Measurements from ENCODE around the gene TEX2.

Gene TEX2

GRCh38 chr17:64177311-64178010, 85.6 kb downstream of the TEX2 start:
- TF ChIP-seq USF1 (IDR thresholded peaks at IDR 0.05) (no peak), RAD21 (IDR thresholded peaks at IDR 0.05; ENCODE audit: low read depth) (no peak), TAF1 (IDR thresholded peaks at IDR 0.05; ENCODE audit: low read depth) (no peak), REST (IDR thresholded peaks at IDR 0.05; ENCODE audit: low read depth) (no peak), FOXM1 (IDR thresholded peaks at IDR 0.05; ENCODE audit: borderline replicate concordance, low read depth) (no peak), TEAD4 (IDR thresholded peaks at IDR 0.05) (no peak), TCF12 (IDR thresholded peaks at IDR 0.05; ENCODE audit: low read depth) (no peak), EP300 (IDR thresholded peaks at IDR 0.05; ENCODE audit: borderline replicate concordance) (no peak), EGR1 (IDR thresholded peaks at IDR 0.05) (no peak), CEBPB (IDR thresholded peaks at IDR 0.05) (no peak), MAX (IDR thresholded peaks at IDR 0.05) (no peak), CREB1 (IDR thresholded peaks at IDR 0.05; ENCODE audit: low read depth) (no peak), NFIC (IDR thresholded peaks at IDR 0.05) (no peak), YY1 (IDR thresholded peaks at IDR 0.05; ENCODE audit: low read depth) (no peak), ZBTB7A (IDR thresholded peaks at IDR 0.05; ENCODE audit: low read depth) (no peak)

- TF ChIP-seq REST (IDR thresholded peaks at IDR 0.05; ENCODE audit: low read depth) (no peak), EGR1 (IDR thresholded peaks at IDR 0.05) (no peak), TEAD4 (IDR thresholded peaks at IDR 0.05) (no peak), NFIC (IDR thresholded peaks at IDR 0.05) (no peak), TCF12 (IDR thresholded peaks at IDR 0.05; ENCODE audit: low read depth) (no peak)
Observed at GRCh38 chr17:64176556-64176955, 86.5 kb downstream of the TEX2 start.

- TF ChIP-seq EGR1 (IDR thresholded peaks at IDR 0.05) (no peak), NFIC (IDR thresholded peaks at IDR 0.05) (no peak), TEAD4 (IDR thresholded peaks at IDR 0.05) (no peak), MAX (IDR thresholded peaks at IDR 0.05) (no peak), RAD21 (IDR thresholded peaks at IDR 0.05; ENCODE audit: low read depth) (no peak), TAF1 (IDR thresholded peaks at IDR 0.05; ENCODE audit: low read depth) (no peak), CREB1 (IDR thresholded peaks at IDR 0.05; ENCODE audit: low read depth) (no peak), REST (IDR thresholded peaks at IDR 0.05; ENCODE audit: low read depth) (no peak), FOXM1 (IDR thresholded peaks at IDR 0.05; ENCODE audit: borderline replicate concordance, low read depth) (no peak), YY1 (IDR thresholded peaks at IDR 0.05; ENCODE audit: low read depth) (no peak), USF1 (IDR thresholded peaks at IDR 0.05) (no peak), ZBTB7A (IDR thresholded peaks at IDR 0.05; ENCODE audit: low read depth) (no peak), EP300 (IDR thresholded peaks at IDR 0.05; ENCODE audit: borderline replicate concordance) (no peak), CEBPB (IDR thresholded peaks at IDR 0.05) (no peak), TCF12 (IDR thresholded peaks at IDR 0.05; ENCODE audit: low read depth) (no peak)
Observed at GRCh38 chr17:64174686-64175456, 88.2 kb downstream of the TEX2 start.

- TF ChIP-seq EGR1 (IDR thresholded peaks at IDR 0.05), result no peak
- TF ChIP-seq CREB1 (IDR thresholded peaks at IDR 0.05; ENCODE audit: low read depth), result no peak
- peak; percentile 30; the same call in 1 of the 2 replicates for TF ChIP-seq CEBPB (IDR thresholded peaks at IDR 0.05)
Observed at GRCh38 chr17:64173646-64174045, 89.4 kb downstream of the TEX2 start.
